ENCODE measurements around the gene CPXM2.
A peak's percentile ranks its signal among the peaks of the same experiment; 100 is the strongest.

CPXM2 gene

DNA sequence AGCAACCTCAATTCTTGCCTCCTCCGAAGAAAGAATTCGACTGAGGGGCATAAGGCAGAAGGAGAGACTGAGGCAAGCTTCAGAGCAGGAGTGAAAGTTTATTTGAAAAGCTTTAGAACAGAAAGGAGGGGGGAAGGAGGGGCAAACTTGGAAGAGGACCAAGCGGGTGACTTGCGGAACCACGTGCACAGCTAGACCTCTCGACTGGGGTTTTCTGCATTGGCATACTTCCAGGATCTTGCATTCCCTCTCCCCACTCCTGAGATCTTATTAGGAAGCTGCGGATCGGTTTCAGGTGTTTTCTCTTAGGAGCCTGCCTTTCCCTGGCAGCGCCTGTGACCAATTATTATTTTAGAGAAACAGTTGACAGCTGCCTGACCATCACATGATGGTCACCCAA is 20.3 kb upstream of the CPXM2 start:
- ATAC-seq: no peak
- Mint-ChIP-seq H3K27me3 (peaks cover 66% of the 10 kb centered on the region), H3K4me1 (no peaks in the 10 kb centered on the region), H3K9me3 (peaks cover 0 to 7% of the 10 kb centered on the region in 2 donors), H3K27ac (no peak overlapping the region), H3K4me3 (no peak overlapping the region)
- DNase-seq: no peak

DNA sequence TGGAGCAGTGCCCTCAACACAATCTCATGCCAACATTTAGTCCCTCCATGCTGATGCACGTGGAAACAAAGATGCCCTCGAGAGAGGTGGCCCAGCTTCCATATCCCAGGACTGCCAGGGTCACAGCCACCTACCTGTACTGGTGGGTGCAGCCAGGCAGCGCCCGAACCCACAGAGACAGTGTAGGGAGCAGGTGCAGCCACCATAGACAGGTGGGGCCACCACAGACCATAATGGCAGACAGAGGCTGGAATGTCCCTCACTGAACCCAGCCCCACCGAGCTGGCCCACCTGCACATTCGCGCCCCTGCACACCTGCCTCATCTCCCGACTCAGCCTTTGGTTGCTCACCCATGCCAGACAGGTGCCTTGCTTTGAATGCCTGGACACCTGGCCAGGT is 18.3 kb upstream of the CPXM2 start:
- Mint-ChIP-seq H3K4me3 (no peak overlapping the region), H3K9me3 (peaks cover 0 to 7% of the 10 kb centered on the region in 2 donors), H3K27ac (no peak overlapping the region), H3K27me3 (peaks cover 74% of the 10 kb centered on the region), H3K4me1 (no peaks in the 10 kb centered on the region)
- DNase-seq (no peak), ATAC-seq (no peak)

DNA sequence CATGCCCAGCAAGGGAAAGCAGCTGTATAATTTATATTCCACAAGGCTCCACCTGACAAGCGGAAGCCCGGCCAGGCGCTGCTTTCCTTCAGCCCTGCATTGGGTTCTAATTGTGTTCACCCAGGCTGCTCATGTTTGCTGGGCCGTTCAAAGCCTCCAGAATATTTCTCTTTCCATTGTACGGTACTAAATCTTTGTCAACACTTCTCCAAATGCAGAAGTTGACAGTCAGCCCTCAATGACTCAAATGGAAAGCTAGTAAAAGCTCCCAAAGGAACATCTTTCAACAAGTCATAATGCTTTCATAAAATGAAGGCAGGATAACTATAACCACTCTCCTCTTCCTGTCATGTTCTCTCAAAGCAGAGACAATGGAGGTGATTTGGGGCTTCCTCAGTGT is 17.8 kb upstream of the CPXM2 start:
- Mint-ChIP-seq H3K4me1 (no peaks in the 10 kb centered on the region), H3K4me3 (no peak overlapping the region), H3K27ac (no peak overlapping the region), H3K27me3 (peaks cover 69% of the 10 kb centered on the region), H3K9me3 (peaks cover 0 to 7% of the 10 kb centered on the region in 2 donors)
- DNase-seq (no peak), ATAC-seq (no peak)

DNA sequence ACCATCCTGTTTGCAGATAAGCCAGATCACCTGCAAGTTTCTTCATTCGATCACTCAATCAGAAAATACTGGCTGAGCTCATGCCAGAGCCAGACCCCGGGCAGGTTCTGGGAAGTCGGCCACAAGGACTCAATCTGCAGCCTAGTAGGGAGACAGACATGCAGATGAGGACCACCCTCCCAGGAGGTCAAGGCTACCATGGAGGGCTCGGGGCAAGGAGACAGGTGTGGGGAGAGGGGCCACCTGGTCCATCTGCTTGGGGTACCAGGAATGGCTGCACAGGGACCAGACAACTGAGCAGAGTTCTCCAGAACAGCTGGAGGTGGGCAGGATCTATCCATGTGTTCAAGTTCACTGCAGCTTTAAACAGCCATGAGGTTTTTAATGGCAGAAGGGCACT is 16.8 kb upstream of the CPXM2 start:
- Mint-ChIP-seq H3K4me1 (no peaks in the 10 kb centered on the region), H3K27ac (no peak overlapping the region), H3K4me3 (no peak overlapping the region), H3K9me3 (peaks cover 0 to 7% of the 10 kb centered on the region in 2 donors), H3K27me3 (peaks cover 67% of the 10 kb centered on the region)
- DNase-seq (no peak), ATAC-seq (no peak)

DNA sequence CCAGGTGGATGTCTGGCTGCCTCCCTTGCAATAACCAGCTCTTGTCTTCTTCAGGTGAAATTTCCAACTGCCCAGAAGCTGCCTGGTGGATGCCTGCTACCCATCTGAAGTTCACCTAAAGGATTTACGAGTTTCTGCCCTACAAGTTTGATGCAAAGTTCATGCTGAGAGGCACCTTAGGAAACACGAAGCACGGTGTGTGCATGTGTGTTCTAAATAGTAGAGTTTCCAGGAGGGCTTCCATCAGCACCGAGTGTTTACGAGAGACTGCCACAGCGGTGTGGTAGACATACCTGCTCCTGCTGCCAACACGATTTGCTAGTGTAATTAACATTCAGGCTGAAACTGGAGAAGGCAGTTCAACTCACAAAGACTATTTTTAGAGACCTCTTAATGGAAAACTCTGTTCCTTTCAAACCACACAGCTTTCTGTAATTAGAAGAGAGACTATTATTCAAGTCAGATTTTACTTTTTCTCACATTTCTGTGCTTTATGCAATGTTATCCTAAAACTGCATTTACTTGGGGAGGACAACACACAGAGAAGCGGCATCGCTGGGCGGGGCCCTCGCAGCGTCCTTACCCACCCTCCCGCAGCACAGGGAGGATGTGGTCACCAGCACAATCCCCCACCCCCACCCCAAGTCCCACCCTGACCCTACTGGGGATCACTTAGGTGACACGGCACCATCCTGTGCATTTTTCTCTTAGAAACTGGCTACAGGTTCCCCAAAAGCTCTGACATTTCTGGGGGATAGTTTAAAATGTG is 15.5 kb upstream of the CPXM2 start:
- peaks cover 59% of the 10 kb centered on the region for H3K27me3 Mint-ChIP-seq
- peaks cover 0 to 7% of the 10 kb centered on the region in 2 donors for H3K9me3 Mint-ChIP-seq
- DNase-seq (no peak), ATAC-seq (no peak)
- H3K27ac Mint-ChIP-seq: no peak overlapping the region
- H3K4me1 Mint-ChIP-seq: no peaks in the 10 kb centered on the region
- H3K4me3 Mint-ChIP-seq: no peak overlapping the region

DNA sequence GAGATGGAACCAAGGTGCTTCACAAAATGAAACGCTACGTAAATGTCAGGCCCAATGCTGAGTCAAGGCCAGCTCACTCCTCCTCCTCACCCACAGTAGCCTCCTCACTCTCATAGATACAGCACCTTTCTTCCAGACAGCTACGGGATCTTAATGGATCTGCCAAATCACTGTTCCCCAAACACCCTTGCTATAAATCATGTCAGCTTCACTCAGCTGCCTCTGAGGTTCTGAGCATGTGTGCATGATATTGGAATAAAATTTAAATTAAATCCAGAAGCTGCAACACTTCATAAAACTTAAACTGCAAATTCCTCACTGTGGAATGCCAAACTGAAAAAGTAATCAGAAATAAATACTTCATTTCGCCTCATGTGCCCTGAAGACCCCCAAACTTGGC is 14.7 kb upstream of the CPXM2 start:
- DNase-seq: no peak

DNA sequence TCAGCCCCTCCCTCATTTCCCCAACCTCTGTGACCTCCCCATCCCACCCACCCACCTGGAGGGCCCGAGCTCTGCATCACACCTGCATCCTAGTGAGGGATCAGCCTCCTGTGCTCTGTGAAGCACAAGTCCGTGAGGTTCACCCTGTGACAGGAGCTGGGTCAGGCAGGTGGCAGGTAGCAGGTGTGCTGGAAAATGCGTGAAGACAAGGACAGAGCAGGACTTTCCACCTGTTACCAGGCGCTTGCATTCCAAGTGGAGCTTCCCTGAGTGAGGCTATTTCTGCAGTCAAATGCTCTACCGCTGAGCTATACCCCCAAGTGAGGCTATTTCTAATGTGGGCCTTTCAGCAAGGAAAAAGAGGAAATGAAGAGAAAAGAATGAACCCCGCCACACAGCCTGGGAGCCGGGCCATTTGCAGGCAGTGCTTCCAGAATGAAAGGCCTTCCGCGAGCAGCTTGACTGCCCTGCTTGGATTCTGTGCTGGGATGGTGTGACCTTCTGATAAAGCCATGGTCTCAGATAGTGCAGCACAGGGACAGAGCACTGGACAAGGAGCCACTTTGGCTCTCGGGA is 13.3 kb upstream of the CPXM2 start:
- H3K4me3 Mint-ChIP-seq: no peak overlapping the region
- DNase-seq (no peak), ATAC-seq (no peak)
- H3K4me1 Mint-ChIP-seq: no peaks in the 10 kb centered on the region
- no peak overlapping the region for H3K27ac Mint-ChIP-seq
- H3K9me3 Mint-ChIP-seq: no peaks in the 10 kb centered on the region
- peaks cover 40% of the 10 kb centered on the region for H3K27me3 Mint-ChIP-seq

More for the DNA sequence above, 14.7 kb upstream of the CPXM2 start:
- H3K4me1 Mint-ChIP-seq: no peaks in the 10 kb centered on the region
- H3K4me3 Mint-ChIP-seq: no peak overlapping the region
- peaks cover 54% of the 10 kb centered on the region for H3K27me3 Mint-ChIP-seq
- no peak overlapping the region for H3K27ac Mint-ChIP-seq
- peaks cover 0 to 7% of the 10 kb centered on the region in 2 donors for H3K9me3 Mint-ChIP-seq
- no peak for ATAC-seq

DNA sequence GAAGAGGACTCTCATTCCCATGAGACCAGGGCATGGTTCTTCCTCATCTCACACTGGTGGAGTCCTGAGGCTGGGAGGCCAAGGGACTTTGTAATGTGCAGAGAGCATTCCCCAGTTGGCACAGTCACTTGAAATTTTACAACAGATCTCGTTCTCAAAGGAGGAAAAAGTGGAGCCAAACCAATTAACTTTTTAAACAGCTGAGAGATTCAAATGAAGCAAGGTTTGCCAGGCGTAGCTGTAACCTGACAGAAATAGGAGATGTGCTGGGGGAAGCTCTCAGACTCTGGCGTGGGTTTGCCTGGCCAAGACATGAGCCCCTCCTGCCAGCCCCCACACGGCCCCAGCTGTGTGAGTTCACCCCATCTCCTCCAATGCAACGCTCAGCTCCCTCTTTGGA is 12.0 kb upstream of the CPXM2 start:
- ATAC-seq (no peak), DNase-seq (no peak)
- H3K27ac Mint-ChIP-seq: no peak overlapping the region
- H3K27me3 Mint-ChIP-seq: peaks cover 32% of the 10 kb centered on the region
- H3K9me3 Mint-ChIP-seq: peaks cover 0 to 7% of the 10 kb centered on the region in 2 donors
- H3K4me1 Mint-ChIP-seq: no peaks in the 10 kb centered on the region
- no peak overlapping the region for H3K4me3 Mint-ChIP-seq

DNA sequence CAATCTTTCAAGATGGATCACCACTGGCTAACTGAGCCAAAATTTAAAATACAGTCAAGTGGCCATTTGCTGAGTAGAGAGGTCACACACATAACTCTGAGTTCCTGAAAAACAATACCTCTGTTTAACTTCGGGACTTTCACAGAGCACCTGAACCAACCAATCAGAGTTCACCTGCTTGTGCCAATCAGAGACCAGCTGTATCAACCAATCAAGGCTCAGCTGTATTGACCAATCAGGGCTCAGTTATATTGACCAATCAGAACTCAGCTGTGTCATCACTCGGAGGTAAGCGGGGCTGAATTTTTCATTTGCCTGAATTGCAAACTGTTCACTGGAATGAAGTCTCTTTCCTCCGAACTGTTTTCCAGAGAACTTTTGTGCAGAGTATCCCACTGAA is 10.0 kb upstream of the CPXM2 start:
- ATAC-seq (no peak), DNase-seq (no peak)
- no peak overlapping the region for H3K4me3 Mint-ChIP-seq
- no peak overlapping the region for H3K27ac Mint-ChIP-seq
- H3K9me3 Mint-ChIP-seq: peaks cover 0 to 7% of the 10 kb centered on the region in 2 donors
- peaks cover 15% of the 10 kb centered on the region for H3K27me3 Mint-ChIP-seq
- no peaks in the 10 kb centered on the region for H3K4me1 Mint-ChIP-seq

DNA sequence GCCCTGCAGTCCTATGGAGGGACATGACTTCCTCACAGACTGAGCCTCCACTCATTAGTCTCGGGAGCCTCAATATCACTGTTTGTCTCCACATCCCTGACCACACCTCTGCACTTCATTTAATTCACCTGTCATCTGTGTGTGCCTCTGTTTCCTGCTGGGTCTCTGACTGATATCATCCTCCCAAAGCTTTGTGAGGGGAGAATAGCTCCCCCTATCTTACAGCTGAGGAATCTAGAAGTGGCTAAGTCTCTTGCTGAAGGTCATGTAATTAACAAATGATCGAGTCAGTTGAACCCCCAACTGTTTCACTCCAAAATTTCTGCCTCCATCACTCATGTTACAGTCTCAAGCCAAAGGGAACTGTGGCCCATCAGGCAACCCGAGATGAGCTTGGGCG is 5.5 kb upstream of the CPXM2 start:
- Mint-ChIP-seq H3K27ac (no peak overlapping the region), H3K4me3 (no peak overlapping the region), H3K27me3 (peaks cover 12% of the 10 kb centered on the region), H3K4me1 (no peaks in the 10 kb centered on the region), H3K9me3 (peaks cover 0 to 7% of the 10 kb centered on the region in 2 donors)
- DNase-seq (no peak), ATAC-seq (no peak)

DNA sequence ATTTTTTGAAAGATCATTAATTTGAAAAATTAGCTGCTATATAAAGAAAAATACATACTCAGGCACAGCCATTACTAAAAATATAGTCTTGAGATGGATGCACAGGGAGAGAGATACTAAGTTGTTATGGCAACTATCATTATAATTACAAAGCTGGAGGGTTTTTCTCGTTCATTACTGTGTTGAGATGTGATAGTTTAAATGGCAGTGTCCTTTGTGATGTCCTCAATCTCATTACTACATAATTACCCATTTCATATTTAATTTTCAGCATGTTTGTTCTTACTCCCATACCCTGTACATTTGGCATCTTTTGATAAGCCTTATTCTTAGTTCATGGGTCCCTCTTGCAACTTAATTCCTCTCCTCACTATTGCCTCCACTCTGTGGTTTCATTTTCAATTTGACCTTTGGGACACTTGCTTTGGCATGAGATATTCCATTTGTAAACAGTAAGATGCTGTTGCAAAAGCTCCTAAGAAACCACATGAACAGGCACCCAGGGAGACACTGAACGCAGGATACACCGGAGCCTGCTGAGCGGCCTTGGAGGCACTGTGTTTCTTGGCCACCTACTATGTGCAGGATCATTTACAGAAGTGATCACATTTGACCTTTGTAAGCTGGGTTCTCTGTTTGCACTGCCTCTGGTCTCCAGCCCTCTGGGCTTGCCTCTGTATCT is 4.8 kb upstream of the CPXM2 start:
- DNase-seq: no peak
- peaks cover 15% of the 10 kb centered on the region for H3K27me3 Mint-ChIP-seq
- no peaks in the 10 kb centered on the region for H3K4me1 Mint-ChIP-seq
- H3K4me3 Mint-ChIP-seq: no peak overlapping the region
- H3K27ac Mint-ChIP-seq: no peak overlapping the region
- peaks cover 0 to 7% of the 10 kb centered on the region in 2 donors for H3K9me3 Mint-ChIP-seq
- no peak for ATAC-seq

DNA sequence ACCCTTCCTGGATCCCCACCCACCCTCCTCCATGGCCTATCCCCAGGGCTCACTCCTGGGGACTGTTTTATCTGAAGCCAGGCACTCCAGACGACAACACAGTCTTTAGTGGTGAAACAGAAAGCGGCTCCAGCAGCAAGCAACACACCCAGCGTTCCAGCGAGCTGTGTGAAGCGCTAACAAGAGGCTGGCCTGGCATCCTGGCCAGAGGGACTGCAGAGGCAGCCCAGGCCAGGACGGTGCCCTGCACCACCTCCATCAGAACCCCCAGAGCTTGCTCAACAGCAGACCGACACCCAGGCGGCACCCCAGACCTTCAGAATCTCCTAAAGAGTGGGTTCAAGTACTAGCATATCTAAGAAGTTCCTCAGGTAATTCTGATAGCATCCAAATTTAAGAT is 2.0 kb upstream of the CPXM2 start:
- Mint-ChIP-seq H3K4me1 (no peaks in the 10 kb centered on the region), H3K27me3 (peaks cover 38% of the 10 kb centered on the region), H3K9me3 (no peaks in the 10 kb centered on the region), H3K4me3 (no peak overlapping the region), H3K27ac (no peak overlapping the region)
- DNase-seq: no peak
- peak; percentile 18 for ATAC-seq

DNA sequence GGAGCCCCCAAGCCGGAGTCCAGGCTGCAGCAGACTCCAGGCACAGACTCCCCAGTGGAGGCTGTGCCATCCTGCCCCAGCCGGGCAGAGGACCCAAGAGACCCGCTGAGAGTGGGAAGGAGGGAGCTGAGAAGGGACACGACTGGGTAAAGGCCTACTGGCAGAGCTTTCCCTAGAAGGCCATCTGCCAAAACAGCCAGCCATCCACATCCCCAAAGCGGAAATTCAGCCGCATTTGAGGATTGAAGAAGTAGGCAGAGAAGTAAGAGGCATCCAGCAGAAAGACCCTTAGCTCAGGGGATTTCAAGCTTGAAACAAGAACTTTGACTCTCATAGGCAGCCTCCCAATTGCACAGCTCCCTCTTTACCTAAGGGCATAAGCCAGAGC is 857 bp downstream of the CPXM2 start:
- DNase-seq (no peak), ATAC-seq (no peak)
- Mint-ChIP-seq H3K4me1 (no peaks in the 10 kb centered on the region), H3K27ac (no peak overlapping the region), H3K4me3 (no peak overlapping the region), H3K9me3 (no peaks in the 10 kb centered on the region), H3K27me3 (peaks cover 46% of the 10 kb centered on the region)

DNA sequence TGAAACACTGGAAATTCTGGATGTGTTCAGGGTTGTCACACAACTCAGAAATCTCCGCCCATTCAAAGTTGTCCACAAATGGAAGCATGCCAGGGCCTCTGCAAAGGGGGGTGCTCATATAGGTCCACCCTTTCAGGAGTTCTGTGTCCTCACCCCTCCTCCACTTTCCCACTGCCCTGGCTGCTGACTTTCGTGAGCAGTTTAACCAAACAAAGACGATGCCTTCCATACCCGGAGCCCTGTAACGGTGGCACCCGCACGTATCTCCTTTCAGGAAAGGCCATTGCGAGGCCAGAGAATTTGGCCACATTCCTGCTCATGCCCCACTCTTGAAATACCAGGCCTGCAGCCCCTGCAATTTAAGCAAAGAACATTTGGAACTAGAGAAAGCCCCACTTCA is 1.4 kb downstream of the CPXM2 start:
- H3K4me1 Mint-ChIP-seq: no peaks in the 10 kb centered on the region
- H3K27ac Mint-ChIP-seq: no peak overlapping the region
- no peak overlapping the region for H3K4me3 Mint-ChIP-seq
- no peaks in the 10 kb centered on the region for H3K9me3 Mint-ChIP-seq
- no peak for ATAC-seq
- H3K27me3 Mint-ChIP-seq: peaks cover 46% of the 10 kb centered on the region
- no peak for DNase-seq

DNA sequence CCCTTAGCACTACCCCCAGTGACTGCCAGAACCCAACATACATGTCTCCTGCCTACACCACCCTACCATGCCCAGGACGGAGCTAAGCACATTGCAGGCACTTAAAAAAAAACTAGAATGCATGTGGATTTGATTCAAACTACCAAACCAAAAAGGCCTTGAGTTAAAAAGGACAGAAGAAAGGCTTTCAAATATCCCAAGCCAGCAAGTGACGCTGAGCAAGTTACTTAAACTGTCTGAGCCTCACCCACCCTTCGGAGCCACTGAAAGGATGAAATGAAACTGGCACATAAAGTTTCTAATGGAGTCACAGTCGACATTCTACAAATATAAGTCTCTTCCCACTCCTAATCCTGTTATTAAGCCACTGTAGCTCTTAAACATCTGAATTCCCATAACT is 1.8 kb downstream of the CPXM2 start:
- Mint-ChIP-seq H3K9me3 (no peaks in the 10 kb centered on the region), H3K4me1 (no peaks in the 10 kb centered on the region), H3K27ac (no peak overlapping the region), H3K4me3 (no peak overlapping the region), H3K27me3 (peaks cover 46% of the 10 kb centered on the region)
- no peak for DNase-seq
- no peak for ATAC-seq

DNA sequence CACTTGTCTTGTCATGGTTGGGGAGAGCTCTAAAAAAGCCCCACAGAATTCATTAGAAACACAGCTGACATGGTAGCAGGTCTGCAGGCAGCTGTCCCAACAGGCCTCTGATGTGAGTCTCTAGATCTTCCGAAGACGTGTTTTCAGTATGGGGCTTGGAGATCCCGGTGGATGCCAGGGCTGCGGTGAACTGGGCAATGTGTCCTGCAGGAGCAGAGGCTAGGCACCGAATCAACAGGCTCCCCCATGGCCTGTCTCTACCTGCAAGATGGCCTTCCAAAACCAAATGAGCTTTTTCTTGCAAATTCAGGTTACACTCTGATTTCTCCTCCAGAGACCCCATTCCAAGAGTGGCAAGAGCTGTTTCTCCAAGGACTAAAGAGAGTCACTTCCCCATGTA is 2.9 kb downstream of the CPXM2 start:
- Mint-ChIP-seq H3K4me1 (no peaks in the 10 kb centered on the region), H3K9me3 (no peaks in the 10 kb centered on the region), H3K27ac (no peak overlapping the region), H3K27me3 (peaks cover 46% of the 10 kb centered on the region), H3K4me3 (no peak overlapping the region)
- ATAC-seq (no peak), DNase-seq (no peak)

All from stimulated activated naive CD8-positive, alpha-beta T cell treated with anti-CD3 and anti-CD28 coated beads, Interleukin-15, amount 100 ng/mL, for 72 hours (primary cell).